ENCODE measurements around the gene C6orf52.

DNA sequence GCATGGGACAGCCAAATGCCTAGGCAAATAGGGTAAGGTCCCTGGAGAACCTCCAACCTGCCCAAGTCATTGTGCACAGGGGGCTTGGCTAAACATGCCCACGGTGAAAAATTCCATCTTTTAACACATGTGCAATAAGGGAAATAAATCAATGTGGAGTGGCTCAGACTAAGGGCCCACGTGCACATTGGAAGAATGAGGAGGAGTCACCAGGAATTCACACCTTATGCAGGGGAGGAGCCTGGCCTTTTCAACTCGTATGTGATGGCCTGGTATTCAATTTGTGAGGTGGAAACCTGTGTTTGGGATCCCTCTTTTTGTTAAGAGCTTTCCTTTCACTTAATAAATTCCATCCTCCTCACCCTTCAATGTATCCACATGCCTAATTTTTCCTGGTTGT is 12.6 kb downstream of the C6orf52 start:
- TF ChIP-seq, protein P1, sequence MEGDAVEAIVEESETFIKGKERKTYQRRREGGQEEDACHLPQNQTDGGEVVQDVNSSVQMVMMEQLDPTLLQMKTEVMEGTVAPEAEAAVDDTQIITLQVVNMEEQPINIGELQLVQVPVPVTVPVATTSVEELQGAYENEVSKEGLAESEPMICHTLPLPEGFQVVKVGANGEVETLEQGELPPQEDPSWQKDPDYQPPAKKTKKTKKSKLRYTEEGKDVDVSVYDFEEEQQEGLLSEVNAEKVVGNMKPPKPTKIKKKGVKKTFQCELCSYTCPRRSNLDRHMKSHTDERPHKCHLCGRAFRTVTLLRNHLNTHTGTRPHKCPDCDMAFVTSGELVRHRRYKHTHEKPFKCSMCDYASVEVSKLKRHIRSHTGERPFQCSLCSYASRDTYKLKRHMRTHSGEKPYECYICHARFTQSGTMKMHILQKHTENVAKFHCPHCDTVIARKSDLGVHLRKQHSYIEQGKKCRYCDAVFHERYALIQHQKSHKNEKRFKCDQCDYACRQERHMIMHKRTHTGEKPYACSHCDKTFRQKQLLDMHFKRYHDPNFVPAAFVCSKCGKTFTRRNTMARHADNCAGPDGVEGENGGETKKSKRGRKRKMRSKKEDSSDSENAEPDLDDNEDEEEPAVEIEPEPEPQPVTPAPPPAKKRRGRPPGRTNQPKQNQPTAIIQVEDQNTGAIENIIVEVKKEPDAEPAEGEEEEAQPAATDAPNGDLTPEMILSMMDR (conservative IDR thresholded peaks at IDR 0.05), result no peak
- TF ChIP-seq EZH2 (IDR thresholded peaks at IDR 0.05; ENCODE audit: low read depth), result no peak

Measured in PC-9 (cell line).